Psoas muscle (tissue), 8 donors: ENCODE data around the gene TMEM204. TPM values are rescaled to one million over a fixed set of nuclear protein-coding genes. Genes with fewer than 3 reads are reported as not detected.
A peak's percentile ranks its signal among the peaks of the same experiment; 100 is the strongest.

Source experiments
- ATAC-seq, 4 donors: fragments of 200-7000 bp; cut with Tn5 transposase; one replicate each; pipeline ENCODE4 v1.9.1; 2020; ENCODE audit warnings: moderate library complexity in 3 of 4, mild to moderate bottlenecking in 2 of 4
- DNase-seq, 2 donors: peaks; one replicate each; pipeline ENCODE4 v3.0.0-alpha.2; 2020
- H3K27ac ChIP-seq: fragments of 200-600 bp; one replicate; pipeline ENCODE4 v1.8.0; 2022
- H3K27me3 ChIP-seq, 3 donors: fragments of 200-600 bp in 1 of 3; one replicate each; pipeline versions ENCODE4 v1.6.1 to v1.8.0; 2013 to 2022; ENCODE audit warnings: low read length in 2 of 3, mild to moderate bottlenecking in 2 of 3, moderate library complexity in 1 of 3; ENCODE audit not compliant: insufficient read depth in 3 of 3
- H3K36me3 ChIP-seq, 2 donors: fragments of 200-600 bp in 1 of 2; one replicate each; pipeline versions ENCODE4 v1.6.1 to v1.8.0; 2013 to 2022; ENCODE audit warnings: low read depth in 1 of 2, mild to moderate bottlenecking in 1 of 2, moderate library complexity in 1 of 2; ENCODE audit not compliant: insufficient read depth in 1 of 2
- H3K4me1 ChIP-seq: fragments of 200-600 bp; one replicate; pipeline ENCODE4 v1.8.0; 2022
- H3K4me3 ChIP-seq: fragments of 200-600 bp; one replicate; pipeline ENCODE4 v1.8.0; 2022; ENCODE audit warnings: mild to moderate bottlenecking
- H3K9me3 ChIP-seq: fragments of 200-600 bp; one replicate; pipeline ENCODE4 v1.8.0; 2022
- CTCF ChIP-seq: fragments of 200-600 bp; IDR thresholded peaks from one replicate; pipeline ENCODE4 v1.8.0; 2022; ENCODE audit warnings: antibody characterized with exemption
- WGBS, 3 donors: extraction: QIAGEN DNeasy Blood & Tissue Kit; methylation state at CpG; one replicate each; pipeline versions ENCODE4 v1.1.6 to v1.1.7; 2013; 5-methylcytosine and 5-hydroxymethylcytosine counted together
- intact Hi-C, 2 donors: fragments of 100-400 bp; cut with DNase I; formaldehyde crosslinking; loops; one replicate each; pipeline versions ENCODE4 v1.11.0 to v1.14.2; 2022
- polyA plus RNA-seq, 3 donors: library from polyadenylated mRNA; stranded (reverse); fragments of 200-250 nt; gene quantifications; one replicate each; pipeline ENCODE4 v1.2.3, GENCODE V29; 2013
- total RNA-seq, 4 donors: library from RNA; stranded (reverse); fragmentation: NEBNext Ultra II Directional in 2 of 4; extraction: Animal tissue kit (Norgen Biotek cat#: 25700) in 2 of 4; gene quantifications; one replicate each; pipeline versions ENCODE4 v1.2.1 to v1.2.4, GENCODE V29; 2021 to 2023
- donor health status: healthy with polysubstance abuse.
- donor health status: DM: no; HTN: no; CAD: no; lungs with moderate emphysema.
- donor health status: Bipolar disorder and iron deficiency.
- donor health status: healthy.
- donor health status: DM: yes; HTN: yes; CAD: no.
- donor health status: DM: no; HTN: no; CAD: no.
- donor health status: DM: no; HTN: no; CAD: no.
- donor health status: DM: yes; HTN: yes; CAD: no.

TMEM204 gene
- total and polyA plus RNA-seq, 7 donors, result 7.5 to 22.3 (median 11.8) TPM

GRCh38 chr16:1492082-1492922 lies 41.2 kb upstream of the TMEM204 start:
- H3K27ac ChIP-seq, result peak overlapping the region; percentile 89

DNA sequence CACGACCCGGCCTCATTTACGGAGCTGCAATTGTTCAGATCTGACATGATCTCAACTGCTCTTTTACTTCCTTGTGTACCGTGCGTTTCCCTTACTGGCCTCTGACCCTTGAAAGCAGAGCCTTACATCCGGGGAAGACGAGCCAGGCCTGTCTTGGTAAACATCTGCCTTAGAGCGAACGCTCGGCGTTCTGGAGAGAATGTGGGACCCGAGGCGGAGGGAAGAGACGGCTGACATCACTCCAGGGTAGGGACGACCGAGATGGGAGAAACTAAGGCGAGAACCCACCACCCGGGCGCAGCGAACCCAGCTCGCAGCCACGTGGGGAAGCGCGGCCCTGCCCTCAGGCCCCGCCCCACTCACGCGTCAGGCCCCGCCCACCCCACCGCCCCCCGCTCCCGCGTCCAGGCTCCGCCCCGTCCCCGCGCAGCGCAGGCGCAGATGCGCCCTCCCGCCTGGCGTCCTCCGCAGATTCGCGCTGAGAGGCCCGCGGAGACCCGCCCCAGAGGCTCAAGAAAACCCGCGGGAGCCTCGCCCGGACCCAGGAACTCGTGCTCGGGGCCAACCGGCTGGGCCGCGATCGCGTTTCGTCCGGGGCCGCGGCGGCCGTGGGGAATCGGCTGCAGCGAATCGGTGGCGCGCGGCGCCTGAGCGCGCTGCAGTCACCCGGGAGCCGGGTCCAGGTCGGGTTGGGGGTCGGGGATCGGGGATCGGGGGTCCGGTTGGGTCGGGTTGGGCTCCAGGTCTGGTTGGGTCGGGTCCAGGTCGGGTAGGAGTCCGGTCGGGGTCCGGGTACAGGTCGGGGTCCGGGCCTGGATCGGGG lies 40.3 kb upstream of the TMEM204 start, which contains the start of gene TELO2:
TELO2 (plus strand) TSS at position 438 of the 823 bp plus-strand sequence. CDS start 922 bp downstream, outside the sequence.
- DNase-seq (peak; percentile 85 to 91), ATAC-seq (peak; percentile 93 to 95 (median 94))
- H3K9me3 ChIP-seq, result no peaks in the 10 kb centered on the region
- no peak for TF ChIP-seq CTCF
- H3K4me3 ChIP-seq, result peak within 1 kb of the TSS; percentile 81
- 1 to 2% (median 1%) methylated on average over 59 to 89 of the region's 89 CpGs for WGBS, 3 donors
- H3K4me1 ChIP-seq, result peaks cover 17% of the 10 kb centered on the region
- peak within 1 kb of the TSS; percentile 89 for H3K27ac ChIP-seq
- H3K36me3 ChIP-seq, result peaks cover 0 to 37% of the 10 kb centered on the region in 2 donors
- intact Hi-C loops, result loop anchor here (5.0 kb wide), 4 partner anchors 39 to 214 kb away; partner anchors contain the start of genes CRAMP1 (in 2 of the 2), IFT140 (in 2 of the 2), MAPK8IP3 (in 1 of the 2) and TMEM204 (in 1 of the 2)
- no peaks in the 10 kb centered on the region for H3K27me3 ChIP-seq

More at GRCh38 chr16:1492082-1492922, 41.2 kb upstream of the TMEM204 start:
- TF ChIP-seq CTCF, result no peak
- DNase-seq, result no peak
- Histone ChIP-seq H3K36me3 (peaks cover 0 to 29% of the 10 kb centered on the region in 2 donors), H3K4me3 (peak overlapping the region; percentile 81), H3K27me3 (no peaks in the 10 kb centered on the region), H3K9me3 (no peaks in the 10 kb centered on the region), H3K4me1 (peaks cover 17% of the 10 kb centered on the region)
- WGBS, 3 donors, result 85 to 86% (median 85%) methylated on average over 23 of the region's 23 CpGs
- ATAC-seq, result no peak
- intact Hi-C loops, result loop anchor here (5.0 kb wide), 4 partner anchors 40 to 215 kb away; partner anchors contain the start of genes CRAMP1 (in 2 of the 2), IFT140 (in 2 of the 2), MAPK8IP3 (in 1 of the 2) and TMEM204 (in 1 of the 2)

DNA sequence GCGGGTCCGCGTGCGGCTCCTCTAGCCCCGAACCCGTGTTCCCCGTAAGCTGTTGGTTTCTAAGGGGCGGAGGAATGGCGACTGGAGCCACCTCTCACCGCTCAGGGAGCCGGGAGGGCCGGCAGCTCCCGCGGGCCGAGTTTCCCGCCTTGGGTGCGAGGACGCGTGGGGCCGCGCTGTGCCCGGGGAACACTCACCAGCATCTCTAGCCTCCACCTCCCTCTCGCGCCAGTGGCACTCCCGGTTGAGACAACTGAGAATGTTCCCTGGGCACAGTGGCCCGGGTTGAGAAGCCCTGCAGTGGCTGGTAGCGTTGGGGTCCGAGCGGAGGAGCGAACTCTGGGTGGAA lies 39.7 kb upstream of the TMEM204 start:
- H3K27ac ChIP-seq, result peak overlapping the region; percentile 89
- peak; percentile 19 to 38 (median 28) for ATAC-seq
- peaks cover 17% of the 10 kb centered on the region for H3K4me1 ChIP-seq
- WGBS, 3 donors, result 0 to 1% (median 1%) methylated on average over 20 to 30 of the region's 30 CpGs
- no peaks in the 10 kb centered on the region for H3K9me3 ChIP-seq
- DNase-seq, result peak in 1 of 2 donors; percentile 66
- H3K4me3 ChIP-seq, result peak overlapping the region; percentile 81
- H3K27me3 ChIP-seq, result no peaks in the 10 kb centered on the region
- H3K36me3 ChIP-seq, result peaks cover 0 to 43% of the 10 kb centered on the region in 2 donors
- intact Hi-C loops, result loop anchor here (5.0 kb wide), 4 partner anchors 39 to 214 kb away; partner anchors contain the start of genes CRAMP1 (in 2 of the 2), IFT140 (in 2 of the 2), MAPK8IP3 (in 1 of the 2) and TMEM204 (in 1 of the 2)
- TF ChIP-seq CTCF, result no peak

DNA sequence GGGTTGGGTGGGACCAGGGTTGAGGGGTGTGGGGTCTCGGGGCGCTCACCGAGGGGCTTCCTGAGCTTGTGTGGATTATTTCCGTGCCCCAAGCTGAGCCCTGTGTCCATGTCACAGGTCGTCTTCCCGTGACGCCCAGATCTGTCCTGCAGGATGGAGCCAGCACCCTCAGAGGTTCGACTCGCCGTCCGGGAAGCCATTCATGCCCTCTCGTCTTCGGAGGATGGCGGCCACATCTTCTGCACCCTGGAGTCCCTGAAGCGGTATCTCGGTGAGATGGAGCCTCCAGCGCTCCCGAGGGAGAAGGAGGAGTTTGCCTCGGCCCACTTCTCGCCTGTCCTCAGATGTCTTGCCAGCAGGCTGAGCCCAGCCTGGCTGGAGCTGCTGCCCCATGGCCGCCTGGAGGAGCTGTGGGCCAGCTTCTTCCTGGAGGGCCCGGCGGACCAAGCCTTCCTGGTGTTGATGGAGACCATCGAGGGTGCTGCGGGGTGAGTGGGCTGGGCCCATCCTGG lies 39.3 kb upstream of the TMEM204 start:
- Histone ChIP-seq H3K27ac (peak overlapping the region; percentile 89), H3K4me1 (peaks cover 17% of the 10 kb centered on the region), H3K36me3 (peaks cover 0 to 48% of the 10 kb centered on the region in 2 donors), H3K4me3 (peak overlapping the region; percentile 81), H3K9me3 (no peaks in the 10 kb centered on the region), H3K27me3 (no peaks in the 10 kb centered on the region)
- DNase-seq (peak; percentile 75 to 86), ATAC-seq (peak; percentile 60 to 77 (median 70))
- peak; percentile 65 for TF ChIP-seq CTCF
- WGBS, 3 donors, result 11 to 24% (median 22%) methylated on average over 25 of the region's 25 CpGs
- intact Hi-C loops, result loop anchor here (5.0 kb wide), 4 partner anchors 38 to 213 kb away; partner anchors contain the start of genes CRAMP1 (in 2 of the 2), IFT140 (in 2 of the 2), MAPK8IP3 (in 1 of the 2) and TMEM204 (in 1 of the 2)
